HG02623 (cell line): ENCODE measurements around the gene PTPRH.

Source experiments
- ATAC-seq: cut with Tn5 transposase; IDR thresholded peaks from one replicate; pipeline ENCODE4 v1.9.1; 2021; ENCODE audit warnings: moderate library complexity; ENCODE audit not compliant: unreplicated experiment

Gene PTPRH, protein sequence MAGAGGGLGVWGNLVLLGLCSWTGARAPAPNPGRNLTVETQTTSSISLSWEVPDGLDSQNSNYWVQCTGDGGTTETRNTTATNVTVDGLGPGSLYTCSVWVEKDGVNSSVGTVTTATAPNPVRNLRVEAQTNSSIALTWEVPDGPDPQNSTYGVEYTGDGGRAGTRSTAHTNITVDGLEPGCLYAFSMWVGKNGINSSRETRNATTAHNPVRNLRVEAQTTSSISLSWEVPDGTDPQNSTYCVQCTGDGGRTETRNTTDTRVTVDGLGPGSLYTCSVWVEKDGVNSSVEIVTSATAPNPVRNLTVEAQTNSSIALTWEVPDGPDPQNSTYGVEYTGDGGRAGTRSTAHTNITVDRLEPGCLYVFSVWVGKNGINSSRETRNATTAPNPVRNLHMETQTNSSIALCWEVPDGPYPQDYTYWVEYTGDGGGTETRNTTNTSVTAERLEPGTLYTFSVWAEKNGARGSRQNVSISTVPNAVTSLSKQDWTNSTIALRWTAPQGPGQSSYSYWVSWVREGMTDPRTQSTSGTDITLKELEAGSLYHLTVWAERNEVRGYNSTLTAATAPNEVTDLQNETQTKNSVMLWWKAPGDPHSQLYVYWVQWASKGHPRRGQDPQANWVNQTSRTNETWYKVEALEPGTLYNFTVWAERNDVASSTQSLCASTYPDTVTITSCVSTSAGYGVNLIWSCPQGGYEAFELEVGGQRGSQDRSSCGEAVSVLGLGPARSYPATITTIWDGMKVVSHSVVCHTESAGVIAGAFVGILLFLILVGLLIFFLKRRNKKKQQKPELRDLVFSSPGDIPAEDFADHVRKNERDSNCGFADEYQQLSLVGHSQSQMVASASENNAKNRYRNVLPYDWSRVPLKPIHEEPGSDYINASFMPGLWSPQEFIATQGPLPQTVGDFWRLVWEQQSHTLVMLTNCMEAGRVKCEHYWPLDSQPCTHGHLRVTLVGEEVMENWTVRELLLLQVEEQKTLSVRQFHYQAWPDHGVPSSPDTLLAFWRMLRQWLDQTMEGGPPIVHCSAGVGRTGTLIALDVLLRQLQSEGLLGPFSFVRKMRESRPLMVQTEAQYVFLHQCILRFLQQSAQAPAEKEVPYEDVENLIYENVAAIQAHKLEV

DNA sequence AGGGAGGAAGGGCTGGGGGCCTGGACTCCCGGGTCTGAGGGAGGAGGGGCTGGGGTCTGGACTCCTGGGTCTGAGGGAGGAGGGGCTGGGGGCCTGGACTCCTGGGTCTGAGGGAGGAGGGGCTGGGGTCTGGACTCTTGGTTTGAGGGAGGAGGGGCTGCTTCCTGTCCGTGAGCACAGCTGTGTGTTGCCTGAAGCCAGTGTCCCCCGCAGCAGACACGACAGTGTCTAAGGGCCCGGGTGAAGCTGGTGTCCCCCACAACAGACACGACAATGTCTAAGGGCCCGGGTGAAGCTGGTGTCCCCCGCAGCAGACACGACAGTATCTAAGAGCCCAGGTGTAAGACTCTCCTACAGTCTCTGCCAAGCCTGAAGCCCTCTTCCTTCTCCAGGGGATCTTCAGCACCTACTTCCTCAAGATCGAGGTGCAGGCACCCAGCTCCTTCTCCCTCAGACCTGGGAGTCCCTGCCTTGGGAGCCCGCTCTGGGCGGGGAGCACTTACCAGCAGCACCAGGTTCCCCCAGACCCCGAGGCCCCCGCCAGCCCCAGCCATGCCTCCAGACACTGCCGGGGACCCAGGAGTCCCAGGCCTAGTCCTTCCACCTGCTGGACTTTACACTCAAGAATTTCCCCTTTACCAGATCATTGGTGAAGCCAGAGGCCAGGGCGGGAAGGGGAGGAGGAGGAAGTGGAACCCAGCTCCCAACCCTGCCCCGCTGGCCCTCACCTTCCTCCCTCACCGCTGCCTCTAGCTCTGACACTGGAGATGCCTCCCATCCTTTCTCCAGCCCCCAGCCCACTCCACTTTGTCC lies at the start of gene PTPRH:
TSS of gene PTPRH (minus strand) at position 622 of the 813 bp plus-strand sequence. CDS start at position 554, 68 bp downstream.
- ATAC-seq, result no peak

DNA sequence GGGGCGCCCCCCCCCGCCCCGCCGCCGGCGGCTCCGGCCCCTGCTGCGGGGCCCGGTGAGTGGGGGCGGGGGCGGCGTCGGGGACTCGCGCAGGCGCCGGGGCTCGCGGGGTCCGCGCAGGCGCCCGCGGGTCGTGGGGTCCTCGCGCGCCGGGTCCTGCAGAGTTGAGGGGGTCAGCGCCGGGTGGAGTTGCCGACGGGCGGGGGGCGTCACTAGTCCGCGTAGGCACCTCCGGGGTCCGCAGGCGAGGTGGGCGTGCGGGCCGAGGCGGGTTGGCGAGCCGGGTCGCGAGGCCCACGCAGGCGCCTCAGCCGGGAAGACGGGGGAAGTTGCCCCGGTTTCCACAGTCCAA lies 49.2 kb upstream of the PTPRH start:
- ATAC-seq, result peak; percentile 16

DNA sequence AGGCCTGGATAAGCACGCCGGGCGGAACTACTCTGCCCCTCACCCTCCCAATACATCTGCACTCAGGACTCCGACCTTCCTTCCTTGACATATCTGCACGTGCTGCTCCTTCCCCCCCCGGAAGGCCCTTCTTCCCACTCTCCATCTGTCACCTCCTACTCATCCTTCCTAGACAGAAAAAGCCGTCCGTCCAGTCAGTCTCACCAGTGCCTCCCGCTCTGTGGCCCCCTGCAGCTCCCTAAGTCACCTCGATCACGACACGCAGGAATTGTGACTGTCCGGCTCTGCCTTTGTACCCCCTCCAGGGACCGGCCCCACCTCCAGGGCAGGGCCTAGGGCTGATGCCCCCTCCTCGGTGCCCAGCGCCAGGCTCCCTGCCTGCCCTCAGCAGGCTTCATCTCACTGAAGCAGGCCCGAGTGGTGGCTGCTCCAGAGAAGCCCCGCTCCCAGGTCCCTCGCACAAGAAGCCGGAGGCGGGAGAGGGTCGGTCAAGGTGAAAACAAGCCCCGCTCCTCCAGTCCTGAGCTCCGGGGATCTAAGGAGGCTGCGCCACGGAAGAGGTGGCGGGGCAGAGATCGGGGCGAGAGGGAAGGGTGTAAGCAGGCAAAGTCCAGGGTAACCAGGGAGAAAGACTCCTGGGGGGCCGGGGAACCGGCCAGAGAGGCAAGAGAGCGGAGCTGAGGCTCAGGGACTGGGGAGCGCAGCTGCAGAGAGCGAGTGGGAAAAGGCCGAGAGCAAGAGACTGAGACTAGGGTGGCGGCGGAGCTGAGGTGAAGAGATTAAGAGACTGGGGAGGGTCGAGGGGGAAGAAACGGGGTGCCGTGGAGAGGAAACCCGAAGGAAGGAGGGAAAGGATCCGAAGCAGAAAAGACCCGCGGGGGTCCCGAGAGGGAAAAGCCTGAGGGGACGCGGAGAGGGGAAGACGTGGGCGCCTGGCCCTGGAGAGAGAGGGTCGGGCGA lies 48.4 kb upstream of the PTPRH start:
- no peak for ATAC-seq

DNA sequence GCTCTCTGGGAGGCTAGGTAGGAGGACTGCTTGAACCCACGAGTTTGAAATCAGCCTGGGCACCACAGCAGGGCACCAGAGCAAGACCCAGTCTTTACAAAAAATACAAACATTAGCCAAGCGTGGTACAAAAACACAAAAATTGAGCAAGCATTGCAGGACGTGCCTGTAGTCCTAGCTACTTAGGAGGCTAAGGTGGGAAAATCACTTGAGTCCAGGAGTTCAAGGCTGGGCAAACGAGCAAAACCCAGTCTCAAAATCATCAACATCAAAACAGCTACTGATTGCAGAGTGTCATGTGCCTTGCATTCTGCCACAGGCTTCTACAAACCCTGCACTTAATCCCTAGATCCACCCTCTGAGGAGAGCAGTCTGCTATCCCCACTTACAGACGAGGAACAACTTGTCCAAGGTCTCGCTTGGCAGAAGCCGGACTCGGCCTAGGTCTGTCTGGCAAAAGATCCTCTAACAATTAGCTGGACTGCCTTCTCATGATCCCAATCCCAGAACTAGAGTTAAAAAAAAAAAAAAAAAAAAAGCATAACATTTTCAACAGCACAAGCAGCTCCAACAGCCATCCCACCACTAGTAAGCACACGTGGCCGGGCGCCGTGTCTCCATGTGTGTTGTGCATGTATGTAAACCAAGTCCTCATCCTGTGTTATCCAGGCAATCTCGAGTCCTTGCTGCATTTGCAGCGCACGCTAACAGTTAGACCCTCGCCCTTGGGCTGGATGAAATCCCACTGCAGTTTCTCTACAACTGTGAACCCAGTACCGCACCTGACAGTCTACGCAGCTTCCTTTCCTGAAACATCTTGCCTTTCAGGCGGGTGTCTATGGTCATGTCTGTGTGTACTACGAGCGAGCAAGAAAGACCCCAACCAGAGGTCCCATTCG lies 47.5 kb upstream of the PTPRH start:
- ATAC-seq, result no peak

DNA sequence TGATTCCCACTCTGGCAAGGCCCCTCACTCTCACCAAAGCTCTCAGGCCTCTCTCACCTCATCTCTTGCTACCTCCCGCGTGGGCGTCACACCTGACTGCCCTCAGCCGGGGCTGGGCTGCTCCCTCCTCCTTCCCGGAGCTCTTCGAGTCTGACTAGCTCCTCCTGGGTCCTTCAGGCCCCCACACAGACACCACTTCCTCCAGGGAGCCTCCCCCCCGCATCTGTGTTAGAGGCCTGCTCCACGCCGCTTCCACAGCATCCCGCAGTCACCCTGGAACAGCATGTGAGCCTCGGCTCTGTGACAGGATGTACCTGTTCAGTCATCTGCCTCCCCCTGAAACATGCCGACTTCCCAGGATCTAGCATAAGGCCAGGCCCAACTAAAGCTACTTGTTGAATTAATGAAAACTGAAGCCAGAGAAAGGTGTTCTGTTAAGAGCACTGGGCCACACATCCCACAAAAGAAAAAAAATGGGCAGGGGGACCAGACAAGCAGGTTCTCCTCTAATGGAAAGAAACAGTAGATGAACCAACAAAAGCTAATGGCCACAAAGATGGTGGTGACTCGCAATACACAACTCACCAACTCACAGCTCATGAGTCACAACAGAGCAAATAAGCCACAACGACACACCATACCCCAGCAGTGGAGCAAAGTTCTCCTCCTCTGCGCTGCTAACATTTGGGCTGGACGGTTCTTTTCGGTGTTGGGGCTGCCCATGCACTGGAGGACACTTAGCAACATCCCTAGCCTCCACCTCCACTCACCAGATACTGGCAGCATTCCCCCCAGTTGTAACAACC lies 46.5 kb upstream of the PTPRH start:
- no peak for ATAC-seq

DNA sequence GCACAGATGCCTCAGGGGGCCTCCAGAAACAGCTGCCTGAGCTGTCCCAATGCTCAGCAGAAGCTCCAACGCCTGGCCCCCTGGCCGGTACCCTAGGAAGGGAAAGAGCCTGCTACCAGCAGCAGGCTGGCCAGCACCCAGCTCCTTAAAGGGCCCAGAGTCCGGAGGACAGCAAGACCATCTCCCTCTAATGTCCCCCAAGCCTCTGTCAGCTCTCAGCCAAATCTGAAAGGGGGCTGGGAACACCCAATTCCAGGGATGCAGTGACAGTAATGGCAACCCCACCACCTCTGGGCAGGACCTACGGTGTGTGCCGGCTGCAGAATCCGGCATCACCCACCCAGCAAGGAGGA lies 45.3 kb upstream of the PTPRH start:
- no peak for ATAC-seq

DNA sequence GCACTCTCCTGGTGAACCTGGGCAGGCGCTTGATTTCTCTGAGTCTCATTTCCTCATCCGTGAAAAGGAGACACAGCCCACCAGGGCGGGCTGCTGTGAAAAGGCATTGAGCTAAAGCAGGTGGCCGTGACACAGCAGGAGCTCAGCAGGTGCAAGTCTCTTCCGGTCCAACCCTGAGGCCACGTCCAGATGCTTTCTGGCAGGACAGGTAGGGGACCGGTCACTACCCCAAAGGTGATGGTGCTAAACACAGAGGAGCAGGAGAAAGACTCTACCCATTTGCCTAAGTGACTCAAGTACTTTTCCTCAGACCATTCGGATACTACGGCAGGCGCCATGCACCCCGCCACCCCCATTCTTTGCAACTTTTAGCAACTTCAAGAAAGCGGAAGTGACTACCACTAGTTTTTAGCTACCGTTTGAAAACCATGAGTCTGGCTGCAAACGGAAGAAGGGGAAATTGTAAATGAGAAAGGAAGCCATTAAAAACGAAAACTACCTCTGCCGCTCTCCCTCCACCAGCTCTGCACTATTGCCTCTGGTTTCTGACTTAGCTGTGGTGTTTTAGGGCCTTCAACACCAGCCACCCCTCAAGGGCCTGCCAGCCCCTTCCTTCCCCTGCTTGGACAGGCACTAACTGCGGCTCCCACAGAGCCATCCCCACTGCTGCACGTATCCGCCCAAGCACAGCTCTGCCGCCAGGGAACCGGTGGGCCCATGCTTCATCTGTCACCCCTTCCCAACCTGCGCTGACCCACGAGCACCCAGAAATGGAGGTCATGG lies 44.7 kb upstream of the PTPRH start:
- ATAC-seq, result peak; percentile 29

DNA sequence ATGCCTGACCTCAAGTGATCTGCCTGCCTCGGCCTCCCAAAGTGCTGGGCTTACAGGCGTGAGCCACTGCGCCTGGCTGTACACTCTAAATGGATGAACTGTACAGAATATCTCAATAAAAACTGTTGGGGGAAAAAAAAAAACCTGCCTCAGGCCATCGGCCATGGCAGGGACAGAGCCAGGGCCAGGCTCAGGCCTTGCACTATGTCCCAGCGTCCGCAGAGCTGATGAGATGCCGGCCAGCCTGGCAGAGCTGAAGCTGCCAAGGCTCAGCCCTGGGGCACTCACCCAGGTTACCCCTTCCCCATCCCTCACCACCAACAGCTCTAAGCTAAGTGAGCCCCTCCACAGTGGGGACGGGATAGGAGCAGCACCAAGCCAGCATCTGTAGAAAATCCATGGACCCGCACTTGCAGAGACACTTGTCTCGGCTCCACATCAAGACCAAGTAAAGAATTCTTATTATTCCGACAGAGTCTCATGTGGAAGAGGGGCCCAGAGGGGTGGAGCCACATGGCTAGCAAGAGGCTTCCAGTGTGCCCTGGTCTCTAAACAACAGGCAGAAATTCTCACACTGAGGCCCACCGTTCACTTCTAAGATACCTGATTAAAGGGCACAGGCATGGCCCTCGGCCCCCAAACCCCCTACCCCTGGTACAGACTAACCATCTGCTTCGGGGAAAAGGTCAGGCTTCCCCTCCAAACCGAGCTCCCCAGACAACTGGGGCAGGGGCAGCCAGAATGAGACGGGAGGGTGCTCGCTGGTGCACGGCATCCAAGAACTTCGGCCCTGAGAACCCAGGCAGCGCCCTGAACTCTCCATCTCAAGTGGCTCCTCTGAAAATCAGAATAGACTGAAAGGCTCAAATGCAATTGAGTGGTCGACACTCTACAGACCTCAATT lies 43.7 kb upstream of the PTPRH start:
- no peak for ATAC-seq

DNA sequence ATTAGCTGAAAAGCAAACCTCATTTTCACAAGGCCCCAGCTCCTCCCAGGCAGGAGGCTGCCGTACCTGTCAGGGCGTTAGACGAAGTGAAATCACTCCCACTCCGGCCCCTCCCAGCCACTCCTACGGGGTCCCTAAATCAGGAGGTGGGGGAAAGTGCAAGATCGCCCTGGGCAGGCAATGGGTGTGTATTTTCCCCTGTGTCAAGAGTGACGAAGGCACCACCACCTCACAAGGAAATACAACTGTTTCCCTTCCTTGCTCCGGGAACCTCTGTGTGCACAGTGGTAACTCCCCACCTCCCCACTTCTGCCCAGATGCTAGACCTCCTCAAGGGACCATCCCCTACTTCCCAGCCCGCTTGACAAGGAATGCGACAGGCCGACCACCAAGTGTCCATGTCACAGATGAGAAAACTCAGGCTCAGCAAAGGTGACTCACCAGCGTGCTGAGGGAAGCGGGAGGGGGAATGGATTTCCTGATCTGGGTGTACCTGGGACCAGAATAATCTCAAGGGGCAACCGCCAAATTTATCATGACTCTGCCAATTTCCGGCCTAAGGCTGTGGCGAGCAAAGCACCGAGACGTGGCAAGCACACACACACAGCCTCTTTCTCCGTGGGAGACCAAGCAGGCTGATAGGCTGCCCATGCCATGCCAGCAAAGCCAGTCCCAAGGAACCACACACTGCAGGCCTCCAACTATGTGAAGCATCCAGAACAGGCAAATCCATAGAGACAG lies 42.2 kb upstream of the PTPRH start:
- ATAC-seq, result no peak

DNA sequence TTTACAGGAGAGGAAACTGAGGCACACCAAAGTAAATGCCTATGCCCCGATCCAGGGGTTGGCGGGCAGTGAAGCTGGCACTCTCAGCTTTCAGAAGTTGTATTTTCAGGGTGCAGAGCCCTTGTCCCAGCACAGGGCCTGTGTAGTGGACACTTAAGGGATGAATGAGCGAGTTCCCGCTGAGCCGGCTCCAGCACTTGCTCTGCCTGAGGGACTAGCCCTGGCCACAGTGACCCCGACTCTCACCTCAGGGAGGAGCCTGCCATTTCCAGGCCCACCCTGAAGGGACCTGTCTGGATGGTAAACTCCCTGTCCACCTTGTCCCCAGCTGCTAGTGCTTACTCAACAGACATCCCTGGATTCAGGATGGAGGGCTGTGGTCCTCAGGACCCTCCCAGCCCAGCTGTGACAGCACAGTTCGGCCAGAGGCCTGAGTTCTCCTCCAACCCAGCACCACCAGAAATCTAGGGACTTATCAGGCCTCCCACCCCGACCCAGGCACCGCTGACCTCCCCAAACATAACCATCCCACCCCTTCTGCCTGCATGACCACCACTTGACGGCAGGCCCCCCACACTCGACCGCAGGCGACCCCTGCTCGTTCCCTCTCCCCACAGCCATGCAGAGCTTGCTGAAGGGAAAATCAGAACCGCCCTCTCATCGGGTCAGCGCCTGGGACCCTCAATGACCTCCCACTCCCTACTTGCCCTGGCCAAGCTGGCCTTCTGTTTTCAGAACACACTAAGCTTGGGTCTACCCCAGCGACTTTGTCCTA lies 41.1 kb upstream of the PTPRH start:
- no peak for ATAC-seq

DNA sequence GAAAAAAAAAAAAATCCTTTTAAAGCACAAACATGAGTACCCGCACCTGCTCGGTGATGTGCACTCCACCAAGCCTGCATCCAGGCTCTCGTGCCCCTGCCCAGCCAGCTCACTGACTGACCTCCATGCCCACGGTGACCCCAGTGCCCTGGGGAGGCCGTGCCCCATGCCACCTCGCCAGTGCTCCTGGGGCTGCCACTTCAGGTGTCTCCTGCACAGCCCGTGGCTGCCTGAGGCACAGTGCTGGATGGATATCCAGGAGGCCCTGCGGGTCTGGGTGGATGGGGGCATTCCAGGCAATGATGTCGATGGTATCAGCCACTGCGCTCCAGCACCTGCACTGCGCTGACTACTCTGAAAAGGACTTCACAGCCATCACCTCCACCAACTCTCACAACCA lies 40.5 kb upstream of the PTPRH start:
- no peak for ATAC-seq

DNA sequence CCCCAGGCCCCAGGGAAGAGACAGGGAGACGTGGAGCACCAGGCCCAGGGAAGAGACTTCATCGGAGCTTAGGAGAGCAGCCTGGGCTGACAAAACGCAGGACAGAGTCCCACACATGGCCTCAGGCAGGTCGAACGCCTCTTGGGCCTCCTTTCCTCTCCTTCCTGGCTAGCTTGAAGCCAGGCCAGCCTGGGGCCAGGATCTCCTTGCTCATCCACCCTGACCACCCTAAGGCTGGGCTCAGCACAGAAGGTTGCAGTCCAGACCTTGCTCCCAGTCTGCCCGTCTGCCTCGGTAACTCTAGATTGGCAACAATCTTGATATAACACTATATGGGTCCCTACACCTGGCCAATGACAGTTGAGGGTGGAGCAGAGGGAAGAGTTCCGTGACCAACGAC lies 39.4 kb upstream of the PTPRH start:
- no peak for ATAC-seq

DNA sequence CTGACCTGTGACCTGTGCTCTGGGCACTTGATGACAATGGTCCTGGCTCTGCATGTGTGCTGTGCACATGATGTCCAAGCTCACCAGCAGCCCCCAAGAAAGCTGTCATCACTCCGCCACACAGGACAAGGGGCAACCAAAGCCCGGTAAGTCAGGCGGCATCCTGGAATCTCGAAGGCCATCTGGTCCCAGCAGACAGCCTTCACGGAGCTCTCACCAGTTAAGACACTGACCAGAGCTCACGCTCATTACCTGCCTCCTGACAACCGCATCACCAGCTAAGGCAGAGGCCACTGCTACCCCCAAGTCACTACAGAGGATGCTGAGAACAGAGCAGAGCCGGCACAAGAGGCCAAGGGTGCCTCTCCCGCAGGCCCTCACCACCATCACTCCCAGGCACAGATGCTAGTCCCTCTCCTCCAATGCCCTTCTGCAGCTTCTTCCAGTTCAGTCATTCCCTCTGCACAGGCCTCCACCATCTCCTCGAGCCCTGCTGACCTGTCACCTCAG lies 38.9 kb upstream of the PTPRH start:
- ATAC-seq, result no peak

DNA sequence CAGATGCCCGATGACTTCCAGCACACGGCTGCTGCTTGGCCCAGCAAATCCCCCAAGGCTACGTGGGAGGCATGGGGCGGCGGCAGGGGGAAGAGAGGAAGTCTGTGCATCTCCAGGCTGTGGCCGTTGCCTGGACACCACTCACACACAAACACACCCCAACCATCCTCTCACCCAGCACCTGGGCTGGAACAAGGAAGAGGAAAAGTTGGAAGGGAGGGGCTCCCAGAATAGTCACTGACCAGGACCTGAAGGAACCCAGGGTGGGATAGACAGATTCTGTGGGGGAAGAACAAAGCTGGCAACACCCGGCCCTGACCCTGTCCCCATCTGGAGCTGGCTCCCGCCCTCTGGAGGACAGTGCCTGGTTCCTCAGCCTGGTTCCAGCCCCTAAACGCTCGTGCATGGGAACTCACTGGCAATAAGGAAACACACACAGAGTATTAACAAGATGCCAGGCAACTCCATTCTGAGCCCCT lies 38.4 kb upstream of the PTPRH start:
- no peak for ATAC-seq
